ENCODE results near the gene AGMO. TPM values are rescaled to one million over a fixed set of nuclear protein-coding genes. Genes with fewer than 3 reads are reported as not detected.
"Not testable (repeated sequence)": the region's sequence is repeated elsewhere in the genome, so short reads cannot be mapped to it uniquely, and the experiment has no call there.

The AGMO gene
- total RNA-seq, 1 donor from 2014 or later = 1.2 TPM

- H3K27ac Mint-ChIP-seq (ENCODE audit: unreplicated experiment) = no peak overlapping the region
Observed at GRCh38 chr7:15543256-15543655, 18.6 kb downstream of the AGMO start.

GRCh38 chr7:15527648-15528047 is 34.2 kb downstream of the AGMO start:
- Mint-ChIP-seq H3K4me3 (ENCODE audit: unreplicated experiment) (no peak overlapping the region), H3K36me3 (ENCODE audit: unreplicated experiment) (peaks cover 5% of the 10 kb centered on the region), H3K27me3 (ENCODE audit: unreplicated experiment) (no peaks in the 10 kb centered on the region), H3K4me1 (ENCODE audit: low read depth, unreplicated experiment) (no peaks in the 10 kb centered on the region), H3K27ac (ENCODE audit: unreplicated experiment) (no peak overlapping the region), H3K9me3 (ENCODE audit: unreplicated experiment) (peaks cover 5% of the 10 kb centered on the region)
- DNase-seq = no peak
- no peak for TF ChIP-seq CTCF (IDR thresholded peaks at IDR 0.05; ENCODE audit: partially characterized antibody, unreplicated experiment)

More at GRCh38 chr7:15543256-15543655, 18.6 kb downstream of the AGMO start:
- Mint-ChIP-seq H3K9me3 (ENCODE audit: unreplicated experiment) (no peaks in the 10 kb centered on the region), H3K4me3 (ENCODE audit: unreplicated experiment) (no peak overlapping the region), H3K36me3 (ENCODE audit: unreplicated experiment) (peaks cover 5% of the 10 kb centered on the region), H3K27me3 (ENCODE audit: unreplicated experiment) (no peaks in the 10 kb centered on the region), H3K4me1 (ENCODE audit: low read depth, unreplicated experiment) (no peaks in the 10 kb centered on the region)
- TF ChIP-seq CTCF (IDR thresholded peaks at IDR 0.05; ENCODE audit: partially characterized antibody, unreplicated experiment) = no peak
- DNase-seq = no peak

GRCh38 chr7:15525652-15526263 is 36.1 kb downstream of the AGMO start:
- Mint-ChIP-seq H3K27me3 (ENCODE audit: unreplicated experiment) (no peaks in the 10 kb centered on the region), H3K4me1 (ENCODE audit: low read depth, unreplicated experiment) (no peaks in the 10 kb centered on the region), H3K36me3 (ENCODE audit: unreplicated experiment) (peaks cover 6% of the 10 kb centered on the region), H3K9me3 (ENCODE audit: unreplicated experiment) (peaks cover 7% of the 10 kb centered on the region), H3K27ac (ENCODE audit: unreplicated experiment) (no peak overlapping the region), H3K4me3 (ENCODE audit: unreplicated experiment) (no peak overlapping the region)
- no peak for TF ChIP-seq CTCF (IDR thresholded peaks at IDR 0.05; ENCODE audit: partially characterized antibody, unreplicated experiment)
- no peak for DNase-seq

GRCh38 chr7:15524077-15524476 is 37.7 kb downstream of the AGMO start:
- Mint-ChIP-seq H3K4me1 (ENCODE audit: low read depth, unreplicated experiment) (no peaks in the 10 kb centered on the region), H3K4me3 (ENCODE audit: unreplicated experiment) (no peak overlapping the region), H3K27ac (ENCODE audit: unreplicated experiment) (no peak overlapping the region), H3K27me3 (ENCODE audit: unreplicated experiment) (no peaks in the 10 kb centered on the region), H3K36me3 (ENCODE audit: unreplicated experiment) (peaks cover 19% of the 10 kb centered on the region), H3K9me3 (ENCODE audit: unreplicated experiment) (peaks cover 10% of the 10 kb centered on the region)
- no peak for DNase-seq
- peak; percentile 28 for TF ChIP-seq CTCF (IDR thresholded peaks at IDR 0.05; ENCODE audit: partially characterized antibody, unreplicated experiment)

GRCh38 chr7:15517865-15518264 is 44.0 kb downstream of the AGMO start:
- H3K9me3 Mint-ChIP-seq (ENCODE audit: unreplicated experiment); H3K27me3 Mint-ChIP-seq (ENCODE audit: unreplicated experiment); H3K27ac Mint-ChIP-seq (ENCODE audit: unreplicated experiment); DNase-seq; H3K4me1 Mint-ChIP-seq (ENCODE audit: low read depth, unreplicated experiment); H3K4me3 Mint-ChIP-seq (ENCODE audit: unreplicated experiment): not testable (repeated sequence)
- peaks cover 13% of the 10 kb centered on the region for H3K36me3 Mint-ChIP-seq (ENCODE audit: unreplicated experiment)

All from glutamatergic neuron (in vitro differentiated cells).